Stimulated activated CD8-positive, alpha-beta memory T cell treated with anti-CD3 and anti-CD28 coated beads, Interleukin-15, amount 100 ng/mL, for 48 hours (primary cell): ENCODE results near the gene SLC12A9.
"Not testable (repeated sequence)": the region's sequence is repeated elsewhere in the genome, so short reads cannot be mapped to it uniquely, and the experiment has no call there.

Experiments used
- DNase-seq, 2 donors: peaks; one replicate each; pipeline ENCODE4 v3.0.0-alpha.2; 2020; ENCODE audit warnings: low read depth in 2 of 2

SLC12A9 gene

DNA sequence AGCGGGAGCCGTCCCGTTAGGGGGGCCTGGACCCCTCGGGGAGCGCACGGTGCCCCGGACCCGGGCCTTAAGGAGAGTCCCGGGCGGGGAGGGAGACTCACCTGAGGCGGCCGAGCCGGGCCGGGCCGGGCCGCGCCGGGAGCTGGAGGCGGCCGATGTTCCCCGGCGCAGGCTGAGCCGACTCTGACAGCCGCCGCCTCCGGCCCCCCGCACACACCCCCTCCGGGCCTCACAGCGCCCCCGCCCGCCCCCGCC lies 43.1 kb downstream of the SLC12A9 start, which contains the start of gene ACHE:
Gene ACHE, minus strand, starts transcription at position 188 of the 255 bp plus-strand sequence. CDS start 1,656 bp downstream, outside the sequence.
- DNase-seq, result no peak

DNA sequence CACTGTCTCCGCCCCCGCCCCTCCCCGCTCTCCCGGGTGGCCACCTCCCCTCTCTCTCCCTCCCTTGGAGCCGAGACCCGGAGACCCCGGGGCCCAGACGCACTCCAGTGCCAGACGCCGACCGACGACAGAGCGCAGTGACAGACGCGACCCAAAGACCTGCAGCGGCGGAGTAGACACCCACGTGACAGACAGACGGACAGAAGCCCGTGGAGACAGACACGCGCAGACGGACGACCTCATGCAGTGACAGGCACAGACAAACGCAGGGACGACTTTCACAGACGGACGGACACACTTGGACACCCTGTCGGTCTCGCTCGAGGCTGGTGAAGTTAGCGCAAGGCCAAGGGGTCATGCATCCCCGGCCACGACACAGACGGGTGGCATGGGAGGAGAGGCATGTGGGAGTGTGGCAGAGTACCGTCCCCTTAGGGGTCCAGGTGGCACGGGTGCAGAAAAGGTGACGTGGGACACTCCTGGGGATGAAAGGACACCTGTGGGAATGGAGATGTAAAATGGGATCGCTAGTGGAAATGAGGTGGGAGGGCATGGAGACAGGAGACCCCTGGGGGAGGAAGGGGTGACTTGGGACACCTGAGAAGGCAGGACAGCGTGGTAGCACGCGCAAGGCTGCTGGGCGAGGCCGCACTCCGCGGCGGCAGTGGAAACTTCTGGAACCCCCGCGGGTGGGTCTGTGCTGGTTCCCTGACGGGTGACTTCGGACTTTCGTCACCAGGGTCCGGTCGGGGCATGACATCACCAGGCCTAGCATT lies 43.6 kb downstream of the SLC12A9 start:
- DNase-seq, result no peak

DNA sequence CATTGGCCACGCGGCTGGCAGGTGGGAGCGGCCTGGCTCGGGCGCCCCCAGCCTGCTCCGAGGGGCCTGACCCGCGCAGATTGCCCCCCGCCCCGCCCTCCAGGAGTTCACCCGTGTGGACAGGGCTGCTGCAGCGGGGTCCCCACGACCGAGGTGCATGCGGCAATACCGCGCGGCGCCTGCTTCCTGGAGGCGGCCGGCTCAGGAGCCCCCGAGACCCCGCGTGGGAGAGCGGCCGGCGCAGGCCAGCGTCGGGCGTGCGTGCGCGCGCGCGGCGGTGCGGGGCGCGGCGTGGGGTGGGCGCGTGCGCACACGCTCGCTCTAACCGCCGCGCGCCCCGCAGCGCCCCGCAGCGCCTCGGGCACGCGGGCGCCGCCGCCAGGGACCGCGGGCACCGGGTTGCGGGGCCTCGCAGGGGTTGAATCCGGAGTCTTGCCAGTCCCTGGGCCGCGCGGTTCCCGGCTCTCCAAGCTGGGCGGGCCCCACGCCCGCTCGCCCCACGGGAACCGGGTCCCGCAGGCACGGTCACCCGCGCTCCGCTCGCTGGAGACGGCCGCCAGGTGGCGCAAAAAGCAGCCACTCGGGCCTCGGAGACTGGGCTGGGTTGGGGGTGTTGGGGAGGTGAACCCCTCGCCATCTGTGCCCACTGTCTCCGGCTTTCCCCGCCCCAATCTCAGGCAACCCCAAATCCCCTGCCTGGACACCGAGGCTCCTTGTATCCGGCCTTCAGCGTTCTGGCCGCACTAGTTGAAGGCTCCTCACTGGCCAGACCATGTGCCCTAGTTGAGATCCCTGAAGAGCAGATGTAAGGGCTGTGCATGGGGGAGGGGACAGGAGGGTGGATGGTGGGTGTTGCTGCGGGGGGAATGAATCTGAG lies 44.5 kb downstream of the SLC12A9 start:
- DNase-seq, result no peak

DNA sequence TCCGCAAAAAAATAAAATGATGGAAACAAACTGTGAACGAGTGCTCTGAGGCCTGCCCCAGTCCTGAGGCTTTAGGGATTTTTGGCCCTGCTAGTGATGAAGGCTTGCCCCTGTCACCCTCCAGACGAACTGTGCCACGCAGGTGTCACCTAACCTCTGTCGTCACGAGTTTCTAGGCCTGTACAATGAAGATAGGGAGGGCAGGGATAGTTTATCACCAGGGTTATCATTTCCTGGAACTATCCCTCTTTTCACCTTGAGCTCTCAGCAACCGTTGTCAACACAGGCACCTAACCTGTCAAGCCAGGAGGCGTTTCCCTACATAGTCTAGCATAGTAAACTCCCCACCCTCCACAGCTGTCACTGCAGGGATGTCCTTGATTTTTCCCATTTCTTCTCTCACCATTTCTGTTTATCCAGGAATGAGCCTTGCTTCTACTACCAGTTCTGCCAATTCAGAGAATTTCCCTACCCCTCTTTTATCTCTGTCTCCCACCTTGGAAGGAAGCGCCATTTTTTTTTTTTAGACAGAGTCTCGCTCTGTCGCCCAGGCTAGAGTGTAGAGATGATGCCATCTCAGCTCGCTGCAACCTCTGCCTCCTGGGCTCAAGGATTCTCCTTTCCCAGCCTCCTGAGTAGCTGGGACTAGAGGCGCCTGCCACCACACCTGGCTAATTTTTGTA lies 45.4 kb downstream of the SLC12A9 start:
- no peak for DNase-seq

DNA sequence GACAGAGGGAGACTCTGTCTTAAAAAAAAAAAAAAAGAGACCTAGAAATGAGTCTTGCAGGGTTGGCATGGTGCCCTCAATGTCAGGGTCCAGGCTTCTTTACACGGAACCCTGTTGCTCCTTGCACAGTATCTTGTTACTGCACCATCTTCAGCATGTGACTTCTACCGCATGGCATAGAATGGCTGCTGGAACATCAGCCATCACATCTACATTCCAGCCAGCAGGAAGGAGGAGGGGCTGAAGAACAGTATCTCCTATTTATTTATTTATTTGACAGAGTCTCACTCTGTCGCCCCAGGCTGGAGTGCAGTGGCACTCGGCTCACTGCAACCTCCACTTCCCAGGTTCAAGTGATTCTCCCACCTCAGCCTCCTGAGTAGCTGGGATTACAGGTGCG lies 46.9 kb downstream of the SLC12A9 start:
- no peak for DNase-seq

DNA sequence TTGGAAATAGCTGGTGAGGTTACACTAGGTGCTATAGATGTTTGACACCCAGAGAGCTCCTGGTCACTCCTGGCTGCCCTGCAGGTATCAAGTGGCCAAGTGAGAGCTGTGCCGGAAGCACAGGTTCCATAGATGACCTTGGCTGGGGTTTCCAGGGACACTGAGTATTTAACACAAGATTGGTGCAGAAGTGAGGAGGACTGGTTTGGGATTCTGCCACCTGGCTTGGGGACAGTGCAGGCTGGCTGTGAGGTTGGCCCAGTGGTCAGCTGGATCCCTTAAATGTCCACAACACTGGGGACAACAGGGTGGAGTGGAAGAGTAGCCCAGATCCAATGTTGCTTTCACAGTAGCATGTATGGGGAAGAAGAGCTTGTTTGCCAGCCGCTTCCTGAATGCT lies 48.5 kb downstream of the SLC12A9 start:
- DNase-seq, result no peak

DNA sequence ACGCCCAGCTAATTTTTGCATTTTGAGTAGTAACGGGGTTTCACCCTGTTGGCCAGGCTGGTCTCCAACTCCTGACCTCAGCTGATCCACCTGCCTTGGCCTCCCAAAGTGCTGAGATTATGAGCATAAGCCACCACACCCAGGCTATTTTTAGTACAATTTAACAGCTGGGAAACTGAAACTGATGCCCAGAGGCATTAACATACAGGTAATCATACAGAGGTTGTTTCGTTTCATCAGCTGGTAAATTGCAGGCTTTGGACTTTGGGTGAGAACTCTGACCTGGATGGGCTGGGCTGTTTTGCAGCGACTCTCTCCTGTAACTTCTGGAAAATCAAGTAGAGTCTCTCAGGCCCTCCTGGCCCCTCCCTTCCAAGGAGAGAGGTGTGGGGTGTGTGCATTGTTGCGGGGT lies 49.4 kb downstream of the SLC12A9 start:
- no peak for DNase-seq

DNA sequence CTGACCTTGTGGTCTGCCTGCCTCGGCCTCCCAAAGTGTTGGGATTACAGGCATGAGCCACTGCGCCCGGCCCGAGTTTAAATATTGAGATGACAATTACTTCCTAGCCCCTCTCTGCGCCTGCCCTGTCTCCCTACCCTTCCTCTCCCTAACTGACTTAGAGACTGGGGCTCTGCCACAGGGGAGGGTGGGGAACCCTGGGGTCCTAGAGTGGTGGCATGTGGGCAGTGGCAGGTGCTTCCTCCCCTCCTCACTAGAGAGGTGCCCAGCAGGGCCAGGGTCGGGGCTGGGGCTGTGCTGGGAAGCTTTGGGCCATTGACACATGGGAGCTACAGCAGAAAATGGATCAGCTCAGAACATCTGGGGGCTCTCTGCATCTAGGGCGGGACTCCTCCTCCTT lies 50.1 kb downstream of the SLC12A9 start:
- no peak for DNase-seq

DNA sequence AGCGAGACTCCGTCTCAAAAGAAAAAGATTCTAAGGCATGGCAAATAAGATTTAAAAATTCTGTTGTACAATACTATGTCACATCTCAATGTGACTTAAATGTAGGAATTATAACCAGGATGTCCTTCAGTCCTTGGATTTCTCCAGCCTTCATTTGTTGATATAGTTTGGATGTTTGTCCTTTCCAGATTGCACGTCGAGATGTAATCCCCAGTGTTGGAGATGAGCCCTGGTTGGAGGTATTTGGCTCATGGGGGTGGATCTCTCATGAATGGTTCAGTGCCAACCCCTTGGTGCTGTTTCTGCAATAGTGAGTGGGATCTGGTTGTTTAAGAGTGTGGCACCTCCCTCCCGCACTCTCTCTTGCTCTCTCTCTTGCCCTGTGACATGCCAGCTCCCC lies 56.0 kb downstream of the SLC12A9 start:
- DNase-seq, result no peak

DNA sequence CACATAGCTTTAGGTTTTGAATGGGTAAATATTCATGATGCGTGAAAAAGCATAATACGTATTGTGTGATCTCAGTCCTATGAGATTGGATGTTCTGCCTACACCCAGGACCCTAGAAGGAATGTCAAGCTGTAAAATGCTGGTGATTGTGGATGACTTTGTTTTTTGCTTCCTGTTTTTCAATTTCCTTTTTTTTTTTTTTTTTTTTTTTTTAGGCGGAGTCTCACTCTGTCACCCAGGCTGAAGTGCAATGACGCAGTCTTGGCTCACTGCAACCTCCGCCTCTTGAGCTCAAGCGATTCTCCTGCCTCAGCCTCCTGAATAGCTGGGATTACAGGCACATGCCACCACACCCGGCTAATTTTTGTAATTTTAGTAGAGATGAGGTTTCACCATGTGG lies 57.9 kb downstream of the SLC12A9 start:
- not testable (repeated sequence) for DNase-seq

DNA sequence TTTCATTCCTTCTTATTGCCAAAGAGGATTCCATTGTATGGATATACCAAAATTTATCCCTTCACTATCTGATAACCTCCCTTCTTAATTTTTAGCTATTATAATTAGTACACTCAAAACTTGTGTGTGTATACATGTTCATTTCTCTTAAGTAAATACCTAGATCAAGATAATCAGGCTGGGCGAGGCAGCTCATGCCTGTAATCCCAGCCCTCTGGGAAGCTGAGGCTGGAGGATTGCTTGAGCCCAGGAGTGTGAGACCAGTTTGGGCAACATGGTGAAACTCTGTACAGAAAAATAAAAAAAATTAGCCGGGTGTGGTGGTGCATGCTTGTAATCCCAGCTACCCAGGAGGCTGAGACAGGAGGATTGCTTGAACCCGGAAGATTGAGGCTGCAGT lies 59.0 kb downstream of the SLC12A9 start:
- no peak for DNase-seq

DNA sequence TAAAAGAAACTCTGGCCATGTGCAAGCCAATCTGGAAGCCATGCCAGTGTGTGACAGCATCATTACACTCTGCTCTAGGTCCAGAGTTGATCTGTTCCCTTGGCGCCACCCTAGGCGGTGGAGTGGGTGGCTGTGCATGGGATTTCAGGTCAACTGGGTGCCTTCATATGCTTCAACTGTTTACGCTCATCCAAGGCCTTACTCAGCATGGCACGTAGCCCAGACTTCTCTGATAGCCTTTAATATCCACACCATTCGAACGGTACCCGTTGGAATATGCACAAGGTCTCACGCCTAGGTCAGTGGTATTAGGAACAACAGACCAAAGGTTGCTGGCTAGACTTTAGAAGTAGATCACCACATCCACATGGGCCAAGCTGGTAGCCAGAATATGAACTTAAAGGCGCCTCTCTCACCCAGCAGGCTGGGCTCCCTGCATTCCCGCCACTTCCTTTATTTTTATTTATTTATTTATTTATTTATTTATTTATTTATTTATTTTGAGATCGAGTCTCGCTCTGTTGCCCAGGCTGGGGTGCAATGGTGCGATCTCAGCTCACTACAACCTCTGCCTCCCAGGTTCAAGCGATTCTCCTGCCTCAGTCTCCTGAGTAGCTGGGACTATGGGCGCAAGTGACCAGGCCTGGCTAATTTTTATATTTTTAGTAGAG lies 61.8 kb downstream of the SLC12A9 start:
- DNase-seq, result no peak

DNA sequence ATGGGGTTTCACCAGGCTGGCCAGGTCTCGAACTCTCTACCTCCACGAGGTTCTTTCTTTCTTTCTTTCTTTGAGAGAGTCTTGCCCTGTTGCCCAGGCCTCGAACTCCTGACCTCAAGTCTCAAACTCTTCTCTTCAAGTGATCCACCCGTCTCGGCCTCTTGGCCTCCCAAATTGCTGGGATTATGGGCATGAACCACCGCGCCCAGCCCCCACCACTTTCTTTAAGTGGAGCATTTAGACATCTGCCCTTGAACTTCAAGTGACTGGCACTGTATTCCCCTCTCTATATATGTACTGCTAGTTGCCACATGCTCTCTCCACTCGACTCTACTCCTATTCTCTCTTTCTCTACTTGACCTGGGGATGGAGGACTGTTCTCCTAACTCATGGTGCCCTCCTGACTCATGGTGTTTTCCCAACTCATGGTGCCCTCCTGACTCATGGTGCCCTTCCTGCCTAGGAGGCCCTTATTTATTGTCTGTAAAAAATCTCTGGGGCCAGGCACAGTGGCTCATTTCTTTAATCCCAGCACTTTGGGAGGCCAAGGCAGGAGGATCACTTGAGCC lies 62.5 kb downstream of the SLC12A9 start:
- no peak for DNase-seq
